Nephron progenitor cell (in vitro differentiated cells): ENCODE measurements around the gene DUSP28.

Experiments used
- DNase-seq: peaks from one replicate; pipeline ENCODE4 v3.0.0; 2021
- H3K27ac Mint-ChIP-seq: 2 replicates; pipeline ENCODE4 v1.8.0; 2021; ENCODE audit warnings: mild to moderate bottlenecking, moderate library complexity, mixed read lengths
- H3K27me3 Mint-ChIP-seq: 2 replicates; pipeline ENCODE4 v1.8.0; 2021; ENCODE audit warnings: mild to moderate bottlenecking, low read depth, mixed read lengths; ENCODE audit not compliant: poor library complexity
- H3K36me3 Mint-ChIP-seq: 2 replicates; pipeline ENCODE4 v1.8.0; 2021; ENCODE audit warnings: low read depth, mixed read lengths
- H3K4me1 Mint-ChIP-seq: 2 replicates; pipeline ENCODE4 v1.8.0; 2021; ENCODE audit warnings: mixed read lengths
- H3K4me3 Mint-ChIP-seq: 2 replicates; pipeline ENCODE4 v1.8.0; 2021; ENCODE audit warnings: mild to moderate bottlenecking, moderate library complexity, mixed read lengths
- H3K9me3 Mint-ChIP-seq: 2 replicates; pipeline ENCODE4 v1.8.0; 2021; ENCODE audit warnings: mild to moderate bottlenecking, moderate library complexity, mixed read lengths
- CTCF ChIP-seq: fragments of 200-600 bp; sonication (generic); IDR thresholded peaks from 2 replicates; pipeline ENCODE4 v1.5.0; 2021; ENCODE audit warnings: antibody characterized with exemption

DUSP28 gene

GRCh38 chr2:240551288-240551687, 8.9 kb upstream of the DUSP28 start:
- no peak overlapping the region for H3K27ac Mint-ChIP-seq
- H3K36me3 Mint-ChIP-seq = peaks cover 49% of the 10 kb centered on the region
- H3K4me3 Mint-ChIP-seq = no peak overlapping the region
- no peak for TF ChIP-seq CTCF
- no peak for DNase-seq
- H3K4me1 Mint-ChIP-seq = peaks cover 19% of the 10 kb centered on the region
- H3K9me3 Mint-ChIP-seq = peaks cover 37% of the 10 kb centered on the region
- H3K27me3 Mint-ChIP-seq = no peaks in the 10 kb centered on the region

- DNase-seq = no peak
- no peaks in the 10 kb centered on the region for H3K27me3 Mint-ChIP-seq
- peaks cover 45% of the 10 kb centered on the region for H3K36me3 Mint-ChIP-seq
- H3K4me1 Mint-ChIP-seq = peaks cover 24% of the 10 kb centered on the region
- H3K27ac Mint-ChIP-seq = peak overlapping the region; percentile 81
- H3K4me3 Mint-ChIP-seq = no peak overlapping the region
- peaks cover 32% of the 10 kb centered on the region for H3K9me3 Mint-ChIP-seq
- no peak for TF ChIP-seq CTCF
Observed at GRCh38 chr2:240551811-240552210, 8.3 kb upstream of the DUSP28 start.

- H3K27me3 Mint-ChIP-seq = peaks cover 2% of the 10 kb centered on the region
- H3K36me3 Mint-ChIP-seq = peaks cover 44% of the 10 kb centered on the region
- no peak overlapping the region for H3K27ac Mint-ChIP-seq
- peaks cover 35% of the 10 kb centered on the region for H3K4me1 Mint-ChIP-seq
- DNase-seq = no peak
- H3K4me3 Mint-ChIP-seq = no peak overlapping the region
- H3K9me3 Mint-ChIP-seq = peaks cover 23% of the 10 kb centered on the region
- TF ChIP-seq CTCF = no peak
Observed at GRCh38 chr2:240553956-240554480, 6.1 kb upstream of the DUSP28 start.

GRCh38 chr2:240554767-240555493, 5.2 kb upstream of the DUSP28 start:
- H3K9me3 Mint-ChIP-seq = peaks cover 22% of the 10 kb centered on the region
- no peak for DNase-seq
- no peak overlapping the region for H3K4me3 Mint-ChIP-seq
- peaks cover 43% of the 10 kb centered on the region for H3K4me1 Mint-ChIP-seq
- TF ChIP-seq CTCF = no peak
- H3K36me3 Mint-ChIP-seq = peaks cover 44% of the 10 kb centered on the region
- H3K27ac Mint-ChIP-seq = no peak overlapping the region
- peaks cover 3% of the 10 kb centered on the region for H3K27me3 Mint-ChIP-seq

- H3K9me3 Mint-ChIP-seq = peaks cover 15% of the 10 kb centered on the region
- TF ChIP-seq CTCF = no peak
- no peak for DNase-seq
Observed at GRCh38 chr2:240555541-240556250, 4.5 kb upstream of the DUSP28 start.

More at GRCh38 chr2:240555541-240556250, 4.5 kb upstream of the DUSP28 start:
- Mint-ChIP-seq H3K4me1 (peaks cover 44% of the 10 kb centered on the region), H3K27me3 (peaks cover 3% of the 10 kb centered on the region), H3K36me3 (peaks cover 36% of the 10 kb centered on the region), H3K4me3 (no peak overlapping the region), H3K27ac (no peak overlapping the region)
